DMS 273 (cell line): ENCODE data around the gene VSNL1.
A peak's percentile ranks its signal among the peaks of the same experiment; 100 is the strongest.

Experiments used
- DNase-seq: peaks from one replicate; lab custom pipeline; 2025; ENCODE audit not compliant: unreplicated experiment; lab: John Stamatoyannopoulos, UW

The VSNL1 gene

GRCh38 chr2:17610521-17610920, 70.0 kb downstream of the VSNL1 start:
- no peak for DNase-seq

- DNase-seq: no peak
These were observed 70.5 kb downstream of the VSNL1 start for GRCh38 chr2:17611036-17611435.

- DNase-seq: no peak
These were observed 73.9 kb downstream of the VSNL1 start for GRCh38 chr2:17614174-17614930.

GRCh38 chr2:17615147-17615546, 74.7 kb downstream of the VSNL1 start:
- DNase-seq: no peak

- DNase-seq: no peak
These were observed 75.3 kb downstream of the VSNL1 start for GRCh38 chr2:17615728-17616351.

GRCh38 chr2:17616405-17616804, 75.9 kb downstream of the VSNL1 start:
- no peak for DNase-seq

- no peak for DNase-seq
These were observed 77.0 kb downstream of the VSNL1 start for GRCh38 chr2:17617516-17617915.

GRCh38 chr2:17617955-17618354, 77.5 kb downstream of the VSNL1 start:
- DNase-seq: no peak

GRCh38 chr2:17620280-17620679, 79.8 kb downstream of the VSNL1 start:
- DNase-seq: peak; percentile 68

GRCh38 chr2:17620841-17621240, 80.3 kb downstream of the VSNL1 start:
- no peak for DNase-seq

- no peak for DNase-seq
These were observed 81.3 kb downstream of the VSNL1 start for GRCh38 chr2:17621781-17622180.

GRCh38 chr2:17625446-17625845, 85.0 kb downstream of the VSNL1 start:
- no peak for DNase-seq

- peak; percentile 10 for DNase-seq
These were observed 86.5 kb downstream of the VSNL1 start for GRCh38 chr2:17626986-17627385.

GRCh38 chr2:17627434-17627833, 86.9 kb downstream of the VSNL1 start:
- DNase-seq: no peak

GRCh38 chr2:17628349-17629261, 88.1 kb downstream of the VSNL1 start:
- no peak for DNase-seq

GRCh38 chr2:17630089-17630488, 89.6 kb downstream of the VSNL1 start:
- DNase-seq: no peak

GRCh38 chr2:17634997-17635396, 94.5 kb downstream of the VSNL1 start:
- no peak for DNase-seq

GRCh38 chr2:17636257-17636656, 95.8 kb downstream of the VSNL1 start:
- no peak for DNase-seq

- peak; percentile 16 for DNase-seq
These were observed 96.8 kb downstream of the VSNL1 start for GRCh38 chr2:17637131-17637906.

GRCh38 chr2:17638196-17638743, 97.8 kb downstream of the VSNL1 start:
- no peak for DNase-seq

- DNase-seq: no peak
These were observed 99.9 kb downstream of the VSNL1 start for GRCh38 chr2:17640406-17640805.
